Measurements from ENCODE around the gene TRIM49D1.
A peak's percentile ranks its signal among the peaks of the same experiment; 100 is the strongest.
"Not testable (repeated sequence)": the region's sequence is repeated elsewhere in the genome, so short reads cannot be mapped to it uniquely, and the experiment has no call there.

The TRIM49D1 gene

GRCh38 chr11:89922195-89922660 is at the start of gene TRIM49D1:
TRIM49D1 (minus strand) TSS chr11:89922245; CDS start chr11:89917710, 4,535 bp downstream.
- no peaks in the 10 kb centered on the region for H3K9me3 Mint-ChIP-seq
- no peak within 1 kb of the TSS for H3K4me3 Mint-ChIP-seq
- no peaks in the 10 kb centered on the region for H3K27me3 Mint-ChIP-seq
- no peaks in the 10 kb centered on the region for H3K4me1 Mint-ChIP-seq
- DNase-seq = no peak
- H3K36me3 Mint-ChIP-seq (ENCODE audit: low read depth) = no peaks in the 10 kb centered on the region
- no peak for ATAC-seq
- no peak within 1 kb of the TSS for H3K27ac Mint-ChIP-seq

- not testable (repeated sequence) for H3K4me1 Mint-ChIP-seq; ATAC-seq; DNase-seq; H3K27me3 Mint-ChIP-seq; H3K36me3 Mint-ChIP-seq (ENCODE audit: low read depth); H3K27ac Mint-ChIP-seq; H3K9me3 Mint-ChIP-seq; H3K4me3 Mint-ChIP-seq
Measured at GRCh38 chr11:89965737-89966136, 43.7 kb upstream of the TRIM49D1 start, which contains the start of gene TRIM64. TRIM64 (plus strand) TSS chr11:89966037; CDS start chr11:89968504, 2,467 bp downstream.

GRCh38 chr11:89960833-89961232 is 38.8 kb upstream of the TRIM49D1 start:
- not testable (repeated sequence) for H3K4me3 Mint-ChIP-seq; H3K27ac Mint-ChIP-seq; ATAC-seq; DNase-seq; H3K9me3 Mint-ChIP-seq; H3K27me3 Mint-ChIP-seq; H3K36me3 Mint-ChIP-seq (ENCODE audit: low read depth); H3K4me1 Mint-ChIP-seq

- H3K36me3 Mint-ChIP-seq (ENCODE audit: low read depth); ATAC-seq; H3K27ac Mint-ChIP-seq; H3K9me3 Mint-ChIP-seq; H3K4me1 Mint-ChIP-seq; H3K4me3 Mint-ChIP-seq; H3K27me3 Mint-ChIP-seq; DNase-seq: not testable (repeated sequence)
Measured at GRCh38 chr11:89923764-89924163, 1.7 kb upstream of the TRIM49D1 start, which contains the start of gene TRIM49D2. TRIM49D2 (plus strand) TSS chr11:89924064; CDS start chr11:89926762, 2,698 bp downstream.

- not testable (repeated sequence) for H3K4me1 Mint-ChIP-seq; H3K27me3 Mint-ChIP-seq; DNase-seq; H3K36me3 Mint-ChIP-seq (ENCODE audit: low read depth); H3K4me3 Mint-ChIP-seq; H3K9me3 Mint-ChIP-seq; H3K27ac Mint-ChIP-seq
- ATAC-seq = peak; percentile 42
Measured at GRCh38 chr11:89900809-89901208, 21.2 kb downstream of the TRIM49D1 start.

DNA sequence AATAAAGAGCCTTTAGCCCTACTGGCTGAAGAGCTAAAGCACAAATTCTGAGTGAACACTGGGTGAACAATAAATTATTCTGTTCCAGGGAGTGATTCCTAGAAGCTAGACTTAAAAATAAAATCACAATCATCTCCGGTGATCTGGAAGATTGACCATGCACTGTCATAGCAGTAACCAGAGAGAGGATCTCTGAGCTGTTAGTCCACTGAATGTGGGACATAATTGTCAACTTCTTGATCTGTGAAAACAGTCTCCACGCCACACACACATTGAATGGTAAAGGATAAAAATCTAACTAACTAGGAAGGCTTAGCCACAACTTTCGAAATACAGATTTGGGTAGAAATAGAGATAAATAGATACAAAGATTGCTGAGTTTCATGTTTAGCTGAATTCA is 28.8 kb downstream of the TRIM49D1 start:
- not testable (repeated sequence) for H3K36me3 Mint-ChIP-seq (ENCODE audit: low read depth); H3K4me1 Mint-ChIP-seq; H3K27me3 Mint-ChIP-seq; ATAC-seq; H3K27ac Mint-ChIP-seq; H3K9me3 Mint-ChIP-seq; H3K4me3 Mint-ChIP-seq; DNase-seq

- H3K9me3 Mint-ChIP-seq; H3K27me3 Mint-ChIP-seq; DNase-seq; H3K4me3 Mint-ChIP-seq; H3K36me3 Mint-ChIP-seq (ENCODE audit: low read depth); H3K4me1 Mint-ChIP-seq; ATAC-seq; H3K27ac Mint-ChIP-seq: not testable (repeated sequence)
Measured at GRCh38 chr11:89877511-89877910, 44.5 kb downstream of the TRIM49D1 start.

GRCh38 chr11:89872588-89872987 is 49.5 kb downstream of the TRIM49D1 start:
- not testable (repeated sequence) for H3K27me3 Mint-ChIP-seq

DNA sequence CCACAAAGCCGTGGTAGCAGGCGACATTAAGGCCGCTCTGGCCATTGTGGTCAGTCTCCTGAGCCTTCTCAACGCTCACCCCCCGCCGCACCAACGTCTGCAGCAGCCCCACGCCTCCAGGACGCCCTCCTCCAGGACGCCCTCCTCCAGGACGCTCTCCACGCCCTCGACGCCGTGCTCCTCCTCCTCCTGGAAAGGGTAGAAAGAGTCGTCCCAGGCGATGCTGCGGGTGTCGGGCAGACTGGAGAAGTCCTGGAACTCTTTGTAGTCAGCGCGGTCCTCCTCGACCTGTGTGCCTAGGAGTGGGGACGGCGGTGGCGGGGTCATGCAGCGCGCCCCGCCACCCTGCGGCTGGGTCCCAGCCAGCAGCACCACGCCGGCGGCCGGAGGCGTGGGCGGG is 56.8 kb downstream of the TRIM49D1 start:
- H3K27me3 Mint-ChIP-seq; DNase-seq; H3K27ac Mint-ChIP-seq; H3K36me3 Mint-ChIP-seq (ENCODE audit: low read depth); H3K4me1 Mint-ChIP-seq; H3K4me3 Mint-ChIP-seq; H3K9me3 Mint-ChIP-seq; ATAC-seq: not testable (repeated sequence)

More at GRCh38 chr11:89872588-89872987, 49.5 kb downstream of the TRIM49D1 start:
- not testable (repeated sequence) for H3K27ac Mint-ChIP-seq; H3K36me3 Mint-ChIP-seq (ENCODE audit: low read depth); ATAC-seq; H3K9me3 Mint-ChIP-seq; H3K4me1 Mint-ChIP-seq; DNase-seq; H3K4me3 Mint-ChIP-seq

- H3K27me3 Mint-ChIP-seq; DNase-seq; H3K4me1 Mint-ChIP-seq; H3K36me3 Mint-ChIP-seq (ENCODE audit: low read depth); H3K27ac Mint-ChIP-seq; H3K4me3 Mint-ChIP-seq; ATAC-seq; H3K9me3 Mint-ChIP-seq: not testable (repeated sequence)
Measured at GRCh38 chr11:89863906-89864704, 57.9 kb downstream of the TRIM49D1 start.

Data from activated naive CD8-positive, alpha-beta T cell treated with anti-CD3 and anti-CD28 coated beads, Interleukin-2, amount 50 U/mL, for 24 hours (primary cell).